Right lobe of liver (tissue), 4 donors: Measurements from ENCODE around the gene HSPG2.

ENCODE experiments used
- CTCF ChIP-seq, 4 donors: fragments of 200-600 bp in 3 of 4; fragments of 450-650 bp in 1 of 4; IDR thresholded peaks; one replicate each; pipeline versions ENCODE4 v1.5.1 to v1.8.0; 2016 to 2022; ENCODE audit warnings: antibody characterized with exemption in 4 of 4, mild to moderate bottlenecking in 2 of 4
- POLR2A ChIP-seq: fragments of 450-650 bp; IDR thresholded peaks from one replicate; pipeline ENCODE4 v1.6.1; 2017; ENCODE audit warnings: antibody characterized with exemption, mild to moderate bottlenecking
- donor health status: DM: no; HTN: no; CAD: no.
- donor health status: DM: no; HTN: no; CAD: no.
- donor health status: DM: no; HTN: yes; CAD: no.

GRCh38 chr1:21894034-21894881 lies 42.9 kb downstream of the HSPG2 start:
- no peak for TF ChIP-seq POLR2A
- no peak for TF ChIP-seq CTCF (IDR thresholded peaks at IDR 0.05)
